ENCODE data around the gene ZP1.
"Not testable (repeated sequence)": the region's sequence is repeated elsewhere in the genome, so short reads cannot be mapped to it uniquely, and the experiment has no call there.

The ZP1 gene

GRCh38 chr11:60866911-60867870, at the start of gene ZP1:
Gene ZP1, plus strand, starts transcription at chr11:60867542. Its CDS starts 20 bp downstream, at chr11:60867562.
- in situ Hi-C loops (cut with MboI; ENCODE audit: low sequenced_read_pairs): no loop called here

- in situ Hi-C loops (cut with MboI; ENCODE audit: low sequenced_read_pairs): no loop called here
These were observed 49.3 kb upstream of the ZP1 start for GRCh38 chr11:60818057-60818456.

GRCh38 chr11:60821827-60822599, 45.3 kb upstream of the ZP1 start:
- in situ Hi-C loops (cut with MboI; ENCODE audit: low sequenced_read_pairs): no loop called here

GRCh38 chr11:60823745-60824306, 43.5 kb upstream of the ZP1 start:
- in situ Hi-C loops (cut with MboI; ENCODE audit: low sequenced_read_pairs): not testable (repeated sequence)

GRCh38 chr11:60825118-60825517, 42.2 kb upstream of the ZP1 start:
- in situ Hi-C loops (cut with MboI; ENCODE audit: low sequenced_read_pairs): no loop called here

- in situ Hi-C loops (cut with MboI; ENCODE audit: low sequenced_read_pairs): no loop called here
These were observed 41.6 kb upstream of the ZP1 start for GRCh38 chr11:60825790-60826189.

- in situ Hi-C loops (cut with MboI; ENCODE audit: low sequenced_read_pairs): no loop called here
These were observed 36.7 kb upstream of the ZP1 start for GRCh38 chr11:60830478-60831142.

- in situ Hi-C loops (cut with MboI; ENCODE audit: low sequenced_read_pairs): no loop called here
These were observed 36.2 kb upstream of the ZP1 start for GRCh38 chr11:60831143-60831500.

- in situ Hi-C loops (cut with MboI; ENCODE audit: low sequenced_read_pairs): no loop called here
These were observed 35.8 kb upstream of the ZP1 start for GRCh38 chr11:60831501-60832079.

- in situ Hi-C loops (cut with MboI; ENCODE audit: low sequenced_read_pairs): no loop called here
These were observed 32.4 kb upstream of the ZP1 start for GRCh38 chr11:60834742-60835533.

GRCh38 chr11:60835534-60835846, 31.9 kb upstream of the ZP1 start:
- in situ Hi-C loops (cut with MboI; ENCODE audit: low sequenced_read_pairs): no loop called here

- in situ Hi-C loops (cut with MboI; ENCODE audit: low sequenced_read_pairs): no loop called here
These were observed 30.4 kb upstream of the ZP1 start for GRCh38 chr11:60836866-60837515.

- in situ Hi-C loops (cut with MboI; ENCODE audit: low sequenced_read_pairs): no loop called here
These were observed 29.2 kb upstream of the ZP1 start for GRCh38 chr11:60838132-60838531.

- in situ Hi-C loops (cut with MboI; ENCODE audit: low sequenced_read_pairs): no loop called here
These were observed 26.6 kb upstream of the ZP1 start for GRCh38 chr11:60840470-60841430.

GRCh38 chr11:60841797-60842667, 25.3 kb upstream of the ZP1 start, which contains the start of gene CCDC86:
Gene CCDC86, plus strand, starts transcription at chr11:60842113. Its CDS starts 12 bp downstream, at chr11:60842125.
- in situ Hi-C loops (cut with MboI; ENCODE audit: low sequenced_read_pairs): no loop called here

GRCh38 chr11:60842668-60843600, 24.4 kb upstream of the ZP1 start:
- in situ Hi-C loops (cut with MboI; ENCODE audit: low sequenced_read_pairs): no loop called here
